HEK293 (cell line): Measurements from ENCODE around the gene HARS1.

ENCODE experiments used
- CTCF ChIA-PET: fragments of 350-600 bp; formaldehyde crosslinking; extraction: SDS; loops from one replicate; lab custom pipeline; 2021; ENCODE audit warnings: antibody characterized with exemption; lab: Yijun Ruan, JAX
- POLR2A ChIA-PET: fragments of 300-600 bp; formaldehyde crosslinking; extraction: SDS; loops from one replicate; lab custom pipeline; 2020; ENCODE audit warnings: antibody characterized with exemption, inconsistent platforms; lab: Yijun Ruan, JAX
- H3K27ac ChIP-seq: fragments of 200-500 bp; sonication (Bioruptor generic); 2 replicates; pipeline ENCODE4 v1.5.1; 2014; ENCODE audit warnings: low read depth, low read length, control low read depth, inconsistent platforms; ENCODE audit errors: extremely low read depth
- H3K36me3 ChIP-seq, 2 experiments: fragments of 200-500 bp in 1 of 2; sonication (Bioruptor generic) in 1 of 2; 1 replicate in 1 of 2; 2 replicates in 1 of 2; pipeline ENCODE4 v1.5.1; 2014 to 2017; ENCODE audit warnings: inconsistent platforms in 2 of 2, low read length in 2 of 2; ENCODE audit not compliant: control insufficient read depth in 2 of 2, insufficient read depth in 1 of 2
- H3K4me1 ChIP-seq: fragments of 200-500 bp; sonication (Bioruptor generic); 2 replicates; pipeline ENCODE4 v1.5.1; 2014; ENCODE audit warnings: mild to moderate bottlenecking, low read length, inconsistent platforms; ENCODE audit not compliant: control insufficient read depth, insufficient read depth
- H3K4me3 ChIP-seq: 2 replicates; pipeline ENCODE4 v1.5.1; 2011; ENCODE audit warnings: low read depth, mild to moderate bottlenecking, control low read depth, low read length, moderate library complexity
- H3K9me3 ChIP-seq: fragments of 200-500 bp; sonication (Bioruptor generic); 2 replicates; pipeline ENCODE4 v1.5.1; 2014; ENCODE audit warnings: low read depth, low read length, inconsistent platforms; ENCODE audit not compliant: control insufficient read depth, insufficient read depth
- AEBP2 ChIP-seq: fragments of 450-650 bp; formaldehyde crosslinking; IDR thresholded peaks from 2 replicates; pipeline ENCODE4 v1.5.1; 2016; ENCODE audit warnings: missing biosample characterization, missing genetic modification characterization, borderline replicate concordance
- HOXD13 ChIP-seq: sonication (generic); formaldehyde crosslinking; IDR thresholded peaks from 2 replicates; pipeline ENCODE4 v1.8.0; 2022; ENCODE audit warnings: missing genetic modification reagents, borderline replicate concordance
- OSR2 ChIP-seq: fragments of 450-650 bp; formaldehyde crosslinking; IDR thresholded peaks from 2 replicates; pipeline ENCODE4 v1.5.1; 2016; ENCODE audit warnings: missing biosample characterization, missing genetic modification characterization
- SCRT2 ChIP-seq: fragments of 450-650 bp; formaldehyde crosslinking; IDR thresholded peaks from 2 replicates; pipeline ENCODE4 v1.5.1; 2016; ENCODE audit warnings: missing biosample characterization, missing genetic modification characterization
- ZBTB10 ChIP-seq: fragments of 450-650 bp; formaldehyde crosslinking; IDR thresholded peaks from 2 replicates; pipeline ENCODE4 v1.5.1; 2016; ENCODE audit warnings: missing biosample characterization, missing genetic modification characterization
- ZNF112 ChIP-seq: fragments of 450-650 bp; formaldehyde crosslinking; IDR thresholded peaks from 2 replicates; pipeline ENCODE4 v1.5.0; 2017; ENCODE audit warnings: missing biosample characterization, missing genetic modification characterization
- ZNF121 ChIP-seq: fragments of 450-650 bp; formaldehyde crosslinking; IDR thresholded peaks from 2 replicates; pipeline ENCODE4 v1.5.1; 2016; ENCODE audit warnings: missing biosample characterization, missing genetic modification characterization
- ZNF133 ChIP-seq: fragments of 450-650 bp; formaldehyde crosslinking; IDR thresholded peaks from 2 replicates; pipeline ENCODE4 v1.5.1; 2016; ENCODE audit warnings: missing biosample characterization, missing genetic modification characterization
- ZNF2 ChIP-seq: fragments of 450-650 bp; formaldehyde crosslinking; IDR thresholded peaks from 2 replicates; pipeline ENCODE4 v1.5.1; 2016; ENCODE audit warnings: missing biosample characterization, missing genetic modification characterization
- ZNF324 ChIP-seq: fragments of 450-650 bp; formaldehyde crosslinking; IDR thresholded peaks from 2 replicates; pipeline ENCODE4 v1.5.1; 2016; ENCODE audit warnings: missing biosample characterization, missing genetic modification characterization
- ZNF366 ChIP-seq: fragments of 450-650 bp; formaldehyde crosslinking; conservative IDR thresholded peaks from 2 replicates; pipeline ENCODE4 v1.5.1; 2016; ENCODE audit warnings: missing biosample characterization, missing genetic modification characterization
- ZNF404 ChIP-seq: fragments of 450-650 bp; formaldehyde crosslinking; IDR thresholded peaks from 2 replicates; pipeline ENCODE4 v1.5.1; 2017; ENCODE audit warnings: missing biosample characterization, missing genetic modification characterization
- ZNF423 ChIP-seq: fragments of 450-650 bp; formaldehyde crosslinking; IDR thresholded peaks from 2 replicates; pipeline ENCODE4 v1.5.1; 2016; ENCODE audit warnings: missing biosample characterization, missing genetic modification characterization
- ZNF513 ChIP-seq: fragments of 450-650 bp; IDR thresholded peaks from 2 replicates; pipeline ENCODE4 v1.5.1; 2018; ENCODE audit warnings: missing biosample characterization, missing genetic modification characterization
- ZNF600 ChIP-seq: fragments of 450-650 bp; formaldehyde crosslinking; IDR thresholded peaks from 2 replicates; pipeline ENCODE4 v1.5.1; 2016; ENCODE audit warnings: missing biosample characterization, missing genetic modification characterization
- ZNF785 ChIP-seq: fragments of 450-650 bp; formaldehyde crosslinking; IDR thresholded peaks from 2 replicates; pipeline ENCODE4 v1.5.1; 2016; ENCODE audit warnings: missing biosample characterization, missing genetic modification characterization

The HARS1 gene

GRCh38 chr5:140690376-140690932, 716 bp downstream of the HARS1 start (continued):
- TF ChIP-seq ZNF785 (tag by site-specific recombination) (no peak), ZNF2 (tag by site-specific recombination) (no peak), ZNF324 (tag by site-specific recombination) (no peak)

- no peak overlapping the region for H3K27ac ChIP-seq
- ChIA-PET POLR2A (interaction anchor here (0.6 to 3.5 kb wide), 2 partner anchors 12 to 617 kb away, joined by 3 to 19 read pairs; partner anchors contain the start of genes HARS1 and HARS2), CTCF (interaction anchor here (0.6 kb wide), 1 partner anchor 10 kb away, joined by 4 read pairs; no protein-coding TSS in a partner anchor)
- H3K4me1 ChIP-seq = no peaks in the 10 kb centered on the region
- no peak overlapping the region for H3K4me3 ChIP-seq
- peaks cover 40 to 88% of the 10 kb centered on the region in 2 experiments; a peak in 2 of 3 replicates for H3K36me3 ChIP-seq
- H3K9me3 ChIP-seq = no peaks in the 10 kb centered on the region
- TF ChIP-seq ZNF600 (tag by site-specific recombination) = no peak
- no peak for TF ChIP-seq ZNF423 (tag by site-specific recombination)
- TF ChIP-seq ZNF513 = no peak
- TF ChIP-seq SCRT2 (tag by site-specific recombination) = no peak
- TF ChIP-seq AEBP2 (tag by site-specific recombination) = no peak
- TF ChIP-seq HOXD13 (CRISPR knock-in tag) = no peak
- no peak for TF ChIP-seq ZNF404 (tag by site-specific recombination)
- no peak for TF ChIP-seq ZNF324 (tag by site-specific recombination)
- TF ChIP-seq ZNF133 (tag by site-specific recombination) = no peak
Measured at GRCh38 chr5:140678993-140679392, 12.2 kb downstream of the HARS1 start.

GRCh38 chr5:140677947-140678346, 13.2 kb downstream of the HARS1 start:
- ChIA-PET CTCF (no interaction called here), POLR2A (interaction anchor here (3.5 kb wide), 1 partner anchor 13 kb away, joined by 19 read pairs; the partner anchor contains the start of genes HARS1 and HARS2)
- no peak for TF ChIP-seq ZNF366 (tag by site-specific recombination)
- TF ChIP-seq ZBTB10 = no peak
- TF ChIP-seq ZNF121 (tag by site-specific recombination) = no peak
- no peak for TF ChIP-seq OSR2 (tag by site-specific recombination)
- TF ChIP-seq ZNF112 (tag by site-specific recombination) = no peak
- TF ChIP-seq, all 188 proteins: peak for 0
- H3K4me3 ChIP-seq = no peak overlapping the region
- H3K36me3 ChIP-seq = peaks cover 35 to 91% of the 10 kb centered on the region in 2 experiments; a peak in 2 of 3 replicates
- H3K9me3 ChIP-seq = no peaks in the 10 kb centered on the region
- H3K27ac ChIP-seq = no peak overlapping the region
- no peaks in the 10 kb centered on the region for H3K4me1 ChIP-seq
